ENCODE results near the gene VWA5B2. TPM values are rescaled to one million over a fixed set of nuclear protein-coding genes. Genes with fewer than 3 reads are reported as not detected.

The VWA5B2 gene
- total and polyA plus RNA-seq, 2 of the 13 experiments (the other 11 are each of a cell fraction or from before 2014, with no cell fraction given): 0.03 to 0.04 TPM

- Histone ChIP-seq H3K4me1 (ENCODE audit: insufficient read depth, low read length) (peaks cover 10% of the 10 kb centered on the region), H3K4me2 (ENCODE audit: low read depth, low read length) (no peak overlapping the region), H3K4me3 (replicated peaks in 1 of 3; ENCODE audit: insufficient read depth in 1 of 3, low read depth in 2 of 3, low read length in 3 of 3) (no peak overlapping the region), H3K79me2 (ENCODE audit: insufficient read depth, low read length) (no peaks in the 10 kb centered on the region), H3K9ac (ENCODE audit: insufficient read depth, low read depth, low read length) (no peak overlapping the region), H4K20me1 (ENCODE audit: insufficient read depth, low read length) (peaks cover 4% of the 10 kb centered on the region), H2AFZ (ENCODE audit: low read length) (no peak overlapping the region), H3K36me3 (replicated peaks in 1 of 2; ENCODE audit: control insufficient read depth in 1 of 2, insufficient read depth in 2 of 2, low read length in 2 of 2) (no peaks in the 10 kb centered on the region), H3K27me3 (ENCODE audit: control insufficient read depth in 1 of 2, insufficient read depth in 2 of 2, low read length in 2 of 2) (peaks cover 10 to 72% of the 10 kb centered on the region in 2 experiments; a peak in 4 of 5 replicates), H3K27ac (ENCODE audit: extremely low read length, insufficient read depth, low read length) (no peak overlapping the region), H3K9me3 (ENCODE audit: low read length) (no peaks in the 10 kb centered on the region)
- ChIA-PET POLR2A (no interaction called here), CTCF (ENCODE audit: low intra/inter-chr PET ratio, low total read pairs) (no interaction called here)
- TF ChIP-seq TARDBP (CRISPR knock-in tag; IDR thresholded peaks at IDR 0.05): no peak
- TF ChIP-seq ZNF749 (CRISPR knock-in tag; IDR thresholded peaks at IDR 0.05; ENCODE audit: borderline replicate concordance): no peak
- no peak for TF ChIP-seq ZNF670 (CRISPR knock-in tag; IDR thresholded peaks at IDR 0.05; ENCODE audit: borderline replicate concordance)
- no peak for TF ChIP-seq HCFC1 (IDR thresholded peaks at IDR 0.05; ENCODE audit: low read depth, low read length)
- no peak for TF ChIP-seq CREM (IDR thresholded peaks at IDR 0.05)
- no peak for TF ChIP-seq CREM (CRISPR knock-in tag; IDR thresholded peaks at IDR 0.05)
- no peak for TF ChIP-seq CEBPG (CRISPR knock-in tag; IDR thresholded peaks at IDR 0.05)
- no peak for TF ChIP-seq PTBP1 (IDR thresholded peaks at IDR 0.05; ENCODE audit: low read depth, low read length, poor library complexity, severe bottlenecking)
- no peak for TF ChIP-seq TAF15 (IDR thresholded peaks at IDR 0.05; ENCODE audit: low read depth, low read length, poor library complexity, severe bottlenecking)
- no peak for TF ChIP-seq ZNF264 (CRISPR knock-in tag; IDR thresholded peaks at IDR 0.05)
- TF ChIP-seq GTF3A (CRISPR knock-in tag; conservative IDR thresholded peaks at IDR 0.05): no peak
- TF ChIP-seq ZNF382 (CRISPR knock-in tag; IDR thresholded peaks at IDR 0.05; ENCODE audit: borderline replicate concordance): no peak
- TF ChIP-seq ZNF747 (CRISPR knock-in tag; IDR thresholded peaks at IDR 0.05; ENCODE audit: borderline replicate concordance): no peak
- FAIRE-seq: no peak
- intact Hi-C loops (cut with micrococcal nuclease; ENCODE audit: unreplicated experiment) (no loop called here), in situ Hi-C loops (cut with HindIII; ENCODE audit: extremely low pct_ligation_motif_present, low pct_unique_long_range_greater_than_20kb) (no loop called here)
- no peak for ATAC-seq
- DNase-seq (ENCODE audit: low spot score): no peak
- BruUV-seq (replicated peaks): no TSS peak
- 6% methylated on average over 2 of the region's 3 CpGs for whole genome bisulfite sequencing (ENCODE audit: low lambda C conversion rate)
Measured at GRCh38 chr3:184236636-184237035, 7.3 kb downstream of the VWA5B2 start.

All from HepG2 (cell line).